Neuronal stem cell (in vitro differentiated cells): Measurements from ENCODE around the gene ZDHHC16.
"Not testable (repeated sequence)": the region's sequence is repeated elsewhere in the genome, so short reads cannot be mapped to it uniquely, and the experiment has no call there.

Experiments
- DNase-seq: peaks from one replicate; pipeline ENCODE4 v3.0.0-alpha.2; 2013; ENCODE audit warnings: low spot score
- H2AFZ ChIP-seq: one replicate; pipeline ENCODE4 v1.6.1; 2013; ENCODE audit warnings: mild to moderate bottlenecking, low read length, inconsistent platforms
- H2AK5ac ChIP-seq: 2 replicates; pipeline ENCODE4 v1.6.1; 2013; ENCODE audit warnings: low read depth, mild to moderate bottlenecking, inconsistent platforms, low read length, moderate library complexity, mixed read lengths
- H2BK120ac ChIP-seq: 2 replicates; pipeline ENCODE4 v1.6.1; 2013; ENCODE audit warnings: low read depth, mild to moderate bottlenecking, inconsistent platforms, low read length, moderate library complexity, mixed read lengths
- H2BK12ac ChIP-seq: one replicate; pipeline ENCODE4 v1.6.1; 2013; ENCODE audit warnings: low read length, inconsistent platforms
- H2BK15ac ChIP-seq: 2 replicates; pipeline ENCODE4 v1.6.1; 2013; ENCODE audit warnings: mild to moderate bottlenecking, low read length, inconsistent platforms, mixed read lengths
- H2BK5ac ChIP-seq: one replicate; pipeline ENCODE4 v1.6.1; 2013; ENCODE audit warnings: inconsistent platforms, mild to moderate bottlenecking, low read length, moderate library complexity
- H3K14ac ChIP-seq: one replicate; pipeline ENCODE4 v1.6.1; 2013; ENCODE audit warnings: low read length, inconsistent platforms
- H3K18ac ChIP-seq: 2 replicates; pipeline ENCODE4 v1.6.1; 2013; ENCODE audit warnings: low read length, inconsistent platforms
- H3K23ac ChIP-seq: 2 replicates; pipeline ENCODE4 v1.6.1; 2013; ENCODE audit warnings: low read depth, mild to moderate bottlenecking, mixed read lengths, low read length, inconsistent platforms; ENCODE audit not compliant: poor library complexity
- H3K27ac ChIP-seq: replicated peaks from 3 replicates; pipeline ENCODE4 v1.5.1; 2013; ENCODE audit warnings: low read length, inconsistent platforms
- H3K27me3 ChIP-seq, 3 experiments: 2 replicates each; pipeline ENCODE4 v1.6.1; 2013; ENCODE audit warnings: low read length in 3 of 3, mild to moderate bottlenecking in 2 of 3, inconsistent platforms in 1 of 3, low read depth in 1 of 3, mixed read lengths in 1 of 3, moderate library complexity in 1 of 3; ENCODE audit not compliant: control insufficient read depth in 3 of 3, insufficient read depth in 3 of 3
- H3K36me3 ChIP-seq, 2 donors: replicated peaks in 1 of 2; 2 replicates each; pipeline ENCODE4 v1.6.1; 2013; ENCODE audit warnings: low read length in 2 of 2; ENCODE audit not compliant: control insufficient read depth in 2 of 2, insufficient read depth in 2 of 2
- H3K4ac ChIP-seq: 2 replicates; pipeline ENCODE4 v1.6.1; 2013; ENCODE audit warnings: inconsistent platforms, mild to moderate bottlenecking, low read length, moderate library complexity
- H3K4me1 ChIP-seq, 2 donors: 1 replicate in 1 of 2; 2 replicates in 1 of 2; pipeline ENCODE4 v1.6.1; 2013; ENCODE audit warnings: low read length in 2 of 2, low read depth in 1 of 2; ENCODE audit not compliant: control insufficient read depth in 2 of 2, insufficient read depth in 1 of 2
- H3K4me2 ChIP-seq: one replicate; pipeline ENCODE4 v1.6.1; 2013; ENCODE audit warnings: mild to moderate bottlenecking, low read length, inconsistent platforms; ENCODE audit not compliant: insufficient read depth, poor library complexity, severe bottlenecking
- H3K4me3 ChIP-seq, 2 donors: 2 replicates each; pipeline ENCODE4 v1.5.1; 2013; ENCODE audit warnings: low read length in 2 of 2, mild to moderate bottlenecking in 2 of 2, inconsistent platforms in 1 of 2, moderate library complexity in 1 of 2
- H3K79me1 ChIP-seq: one replicate; pipeline ENCODE4 v1.6.1; 2013; ENCODE audit warnings: low read depth, mild to moderate bottlenecking, inconsistent platforms, low read length, moderate library complexity
- H3K9ac ChIP-seq: one replicate; pipeline ENCODE4 v1.6.1; 2013; ENCODE audit warnings: mild to moderate bottlenecking, low read depth, low read length, inconsistent platforms; ENCODE audit not compliant: poor library complexity
- H3K9me3 ChIP-seq, 2 donors: replicated peaks in 1 of 2; 2 replicates each; pipeline versions ENCODE3 to v1.6.1; 2013; ENCODE audit warnings: low read length in 2 of 2, mild to moderate bottlenecking in 2 of 2, inconsistent platforms in 1 of 2, low read depth in 1 of 2, mixed read lengths in 1 of 2, moderate library complexity in 1 of 2; ENCODE audit not compliant: control insufficient read depth in 2 of 2, insufficient read depth in 1 of 2
- H4K8ac ChIP-seq: one replicate; pipeline ENCODE4 v1.6.1; 2013; ENCODE audit warnings: low read depth, mild to moderate bottlenecking, inconsistent platforms, low read length, moderate library complexity
- H4K91ac ChIP-seq: one replicate; pipeline ENCODE4 v1.6.1; 2013; ENCODE audit warnings: low read length, low read depth, mild to moderate bottlenecking, inconsistent platforms; ENCODE audit not compliant: poor library complexity
- WGBS, 2 donors: extraction: QIAGEN DNeasy Blood & Tissue Kit; methylation state at CpG; one replicate each; pipeline ENCODE4 v1.1.7; 2013; ENCODE audit warnings: missing lambda C conversion rate in 2 of 2, mixed read lengths in 1 of 2; ENCODE audit not compliant: insufficient read length in 2 of 2, insufficient replicate concordance in 1 of 2; ENCODE audit errors: extremely low coverage in 2 of 2; 5-methylcytosine and 5-hydroxymethylcytosine counted together

ZDHHC16 gene

DNA sequence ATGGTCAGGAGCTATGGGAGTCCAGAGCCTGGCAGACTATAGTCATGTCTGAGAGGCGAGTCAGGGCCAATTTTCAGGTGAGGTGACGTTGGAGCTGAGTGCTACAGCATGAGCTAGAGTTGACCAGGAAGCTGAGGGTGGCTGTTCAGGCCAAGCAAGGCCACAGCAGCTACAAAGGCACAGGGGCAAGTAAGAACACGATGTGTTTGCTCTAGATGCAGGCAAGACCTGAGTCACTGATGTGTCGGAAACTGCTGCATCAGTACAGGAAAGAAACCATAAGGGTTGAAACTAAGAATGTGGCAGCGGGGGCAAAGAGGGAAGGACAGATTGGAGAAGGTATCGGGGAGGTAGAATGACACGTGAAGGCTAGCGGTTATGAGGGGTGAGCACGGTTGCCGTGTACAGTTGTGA, 33.1 kb upstream of the ZDHHC16 start:
- peak overlapping the region; percentile 35 for H2BK15ac ChIP-seq

DNA sequence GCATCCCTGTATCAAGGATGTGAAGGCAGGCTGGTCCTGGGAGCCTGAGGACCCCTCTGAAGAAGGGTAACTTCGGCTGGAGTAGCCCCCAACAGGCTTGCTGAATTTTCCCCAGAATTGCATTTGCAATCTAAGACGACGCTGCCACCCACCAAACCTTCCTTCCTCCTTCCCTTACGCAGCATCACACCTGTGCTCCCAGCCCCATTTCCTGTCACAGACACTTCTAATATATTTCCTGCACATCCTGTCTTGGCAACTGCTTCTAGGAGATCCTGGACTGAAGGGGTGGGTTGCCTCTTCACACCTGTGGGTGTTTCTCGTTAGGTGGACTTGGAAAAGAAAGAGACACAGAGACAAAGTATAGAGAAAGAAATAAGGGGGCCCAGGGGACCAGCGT, 29.4 kb upstream of the ZDHHC16 start:
- Histone ChIP-seq H3K4ac (no peak overlapping the region), H2BK120ac (no peak overlapping the region), H3K4me1 (peaks cover 3 to 13% of the 10 kb centered on the region in 2 donors), H2BK15ac (no peak overlapping the region), H2BK12ac (no peak overlapping the region), H3K18ac (peak overlapping the region; percentile 24), H3K27ac (no peak overlapping the region), H4K91ac (no peak overlapping the region), H2AFZ (no peak overlapping the region), H3K9me3 (no peaks in the 10 kb centered on the region), H2BK5ac (no peak overlapping the region), H3K4me2 (no peak overlapping the region), H3K27me3 (no peaks in the 10 kb centered on the region), H3K4me3 (no peak overlapping the region), H3K23ac (no peak overlapping the region), H3K9ac (no peak overlapping the region), H3K14ac (no peak overlapping the region), H3K36me3 (no peaks in the 10 kb centered on the region), H3K79me1 (no peaks in the 10 kb centered on the region), H4K8ac (no peak overlapping the region), H2AK5ac (peak overlapping the region; percentile 36)
- WGBS, 2 donors, result no CpG with 5 or more reads among the region's 6 CpGs
- DNase-seq, result no peak

More for the DNA sequence above, 33.1 kb upstream of the ZDHHC16 start:
- no peak overlapping the region for H3K9ac ChIP-seq
- peaks cover 6 to 9% of the 10 kb centered on the region in 2 donors for H3K4me1 ChIP-seq
- H3K27ac ChIP-seq, result no peak overlapping the region
- no peaks in the 10 kb centered on the region for H3K79me1 ChIP-seq
- no peak overlapping the region for H2AFZ ChIP-seq
- no CpG with 5 or more reads among the region's 10 CpGs for WGBS, 2 donors
- no peak overlapping the region for H3K23ac ChIP-seq
- H3K4me2 ChIP-seq, result no peak overlapping the region
- H3K4me3 ChIP-seq, result no peak overlapping the region
- H3K27me3 ChIP-seq, result no peaks in the 10 kb centered on the region
- no peaks in the 10 kb centered on the region for H3K36me3 ChIP-seq
- no peaks in the 10 kb centered on the region for H3K9me3 ChIP-seq
- no peak overlapping the region for H4K8ac ChIP-seq
- no peak overlapping the region for H2BK12ac ChIP-seq
- H3K18ac ChIP-seq, result peak overlapping the region; percentile 0
- H2BK5ac ChIP-seq, result no peak overlapping the region
- DNase-seq, result no peak
- H2BK120ac ChIP-seq, result no peak overlapping the region
- peak overlapping the region; percentile 59 for H2AK5ac ChIP-seq
- H4K91ac ChIP-seq, result no peak overlapping the region
- H3K14ac ChIP-seq, result no peak overlapping the region
- H3K4ac ChIP-seq, result no peak overlapping the region

DNA sequence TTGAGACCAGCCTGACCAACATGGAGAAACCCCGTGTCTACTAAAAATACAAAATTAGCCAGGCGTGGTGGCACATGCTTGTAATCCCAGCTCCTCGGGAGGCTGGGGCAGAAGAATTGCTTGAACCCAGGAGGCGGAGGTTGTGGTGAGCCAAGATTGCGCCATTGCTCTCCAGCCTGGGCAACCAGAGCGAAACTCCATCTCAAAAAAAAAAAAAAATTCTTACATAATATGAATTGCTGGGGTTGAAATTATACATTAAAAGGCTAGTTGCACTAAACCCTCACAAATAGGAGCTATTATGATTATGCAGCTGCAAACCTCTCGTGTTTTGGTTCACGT, 22.2 kb upstream of the ZDHHC16 start:
- not testable (repeated sequence) for H2BK120ac ChIP-seq, H2BK12ac ChIP-seq, H4K8ac ChIP-seq, H3K79me1 ChIP-seq, H3K23ac ChIP-seq, H3K4me1 ChIP-seq, H2BK15ac ChIP-seq, H3K18ac ChIP-seq, H2AFZ ChIP-seq, H3K27ac ChIP-seq, H3K14ac ChIP-seq, H3K9ac ChIP-seq, H3K27me3 ChIP-seq, H3K4ac ChIP-seq, H3K4me3 ChIP-seq, H4K91ac ChIP-seq, H3K4me2 ChIP-seq, DNase-seq, H2AK5ac ChIP-seq, H2BK5ac ChIP-seq, H3K9me3 ChIP-seq
- peaks cover 2 to 12% of the 10 kb centered on the region in 2 donors for H3K36me3 ChIP-seq
- WGBS, 2 donors, result no CpG with 5 or more reads among the region's 8 CpGs

DNA sequence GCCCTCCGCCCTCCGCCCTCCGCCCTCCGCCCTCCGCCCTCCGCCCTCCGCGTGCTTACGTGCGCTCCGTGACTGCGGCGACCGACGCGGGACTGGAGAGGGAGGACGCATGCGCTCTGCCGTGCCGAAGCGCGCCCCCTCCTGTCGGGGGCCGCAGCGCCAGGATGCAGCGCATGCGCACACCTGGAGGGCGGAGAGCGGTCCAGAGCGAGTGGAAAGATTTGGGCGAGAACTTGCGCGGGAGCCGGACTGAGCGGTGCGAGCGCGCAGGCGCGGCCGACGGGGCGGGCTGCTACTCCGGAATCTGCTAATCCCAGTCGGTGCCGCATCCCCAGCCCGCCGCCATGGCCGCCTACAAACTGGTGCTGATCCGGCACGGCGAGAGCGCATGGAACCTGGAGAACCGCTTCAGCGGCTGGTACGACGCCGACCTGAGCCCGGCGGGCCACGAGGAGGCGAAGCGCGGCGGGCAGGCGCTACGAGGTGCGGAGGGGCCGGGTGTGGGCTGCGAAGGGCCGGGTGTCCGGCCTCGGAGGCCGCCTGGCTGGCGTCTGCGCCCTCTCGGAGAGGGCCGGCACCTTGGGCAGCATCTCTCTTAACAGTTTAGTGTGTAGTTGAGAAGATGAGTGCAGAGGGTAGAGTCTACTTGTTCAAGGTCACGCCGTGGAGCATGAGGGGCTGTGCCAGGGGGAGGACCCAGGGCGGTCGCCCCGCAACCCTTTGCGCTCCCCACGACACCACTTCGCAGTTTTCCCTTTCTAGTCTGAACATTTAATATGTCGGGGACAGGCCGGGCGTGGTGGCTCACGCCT, 19.8 kb upstream of the ZDHHC16 start, which contains the start of gene PGAM1:
Gene PGAM1, plus strand, starts transcription at position 228 of the 812 bp plus-strand sequence. Its CDS starts 117 bp downstream, at position 345.
- peak; percentile 96 for DNase-seq
- WGBS, 2 donors, result no CpG with 5 or more reads among the region's 90 CpGs
- H2BK120ac ChIP-seq, result peak within 1 kb of the TSS; percentile 95
- peak within 1 kb of the TSS; percentile 59 for H2AK5ac ChIP-seq
- peak within 1 kb of the TSS; percentile 71 for H3K23ac ChIP-seq
- H3K4ac ChIP-seq, result peak within 1 kb of the TSS; percentile 84
- peak within 1 kb of the TSS; percentile 23 for H4K8ac ChIP-seq
- H3K27ac ChIP-seq, result peak within 1 kb of the TSS; percentile 85
- H3K4me1 ChIP-seq, result peaks cover 6% of the 10 kb centered on the region in 2 donors
- H3K9me3 ChIP-seq, result no peaks in the 10 kb centered on the region
- H3K79me1 ChIP-seq, result peaks cover 4% of the 10 kb centered on the region
- H3K27me3 ChIP-seq, result no peaks in the 10 kb centered on the region
- peak within 1 kb of the TSS; percentile 76 for H2BK15ac ChIP-seq
- peak within 1 kb of the TSS; percentile 30 for H2BK5ac ChIP-seq
- H3K18ac ChIP-seq, result peak within 1 kb of the TSS; percentile 98
- H2AFZ ChIP-seq, result peak within 1 kb of the TSS; percentile 86
- H3K14ac ChIP-seq, result peak within 1 kb of the TSS; percentile 94
- peaks cover 14 to 34% of the 10 kb centered on the region in 2 donors for H3K36me3 ChIP-seq
- H4K91ac ChIP-seq, result no peak within 1 kb of the TSS
- H3K9ac ChIP-seq, result peak within 1 kb of the TSS; percentile 98
- peak within 1 kb of the TSS; percentile 98 to 100 for H3K4me3 ChIP-seq
- peak within 1 kb of the TSS; percentile 63 for H3K4me2 ChIP-seq
- no peak within 1 kb of the TSS for H2BK12ac ChIP-seq
